ENCODE results near the gene PSMF1. TPM values are rescaled to one million over a fixed set of nuclear protein-coding genes. Genes with fewer than 3 reads are reported as not detected.

The PSMF1 gene
- total and polyA plus RNA-seq, 2 of the 13 experiments (the other 11 are each of a cell fraction or from before 2014, with no cell fraction given), result 82.5 to 86.0 TPM

- ChIA-PET CTCF (ENCODE audit: low intra/inter-chr PET ratio, low total read pairs) (no interaction called here), POLR2A (no interaction called here)
Observed at GRCh38 chr20:1163105-1163504, 44.7 kb downstream of the PSMF1 start.

More at GRCh38 chr20:1163105-1163504, 44.7 kb downstream of the PSMF1 start:
- Histone ChIP-seq H3K36me3 (replicated peaks in 1 of 2; ENCODE audit: control insufficient read depth in 1 of 2, insufficient read depth in 2 of 2, low read length in 2 of 2) (peaks cover 66 to 87% of the 10 kb centered on the region in 2 experiments), H3K4me3 (replicated peaks in 1 of 3; ENCODE audit: insufficient read depth in 1 of 3, low read depth in 2 of 3, low read length in 3 of 3) (no peak overlapping the region), H2AFZ (ENCODE audit: low read length) (no peak overlapping the region), H4K20me1 (ENCODE audit: insufficient read depth, low read length) (no peaks in the 10 kb centered on the region; the same call in 1 of the 2 replicates), H3K4me1 (ENCODE audit: insufficient read depth, low read length) (peaks cover 16% of the 10 kb centered on the region), H3K9me3 (ENCODE audit: low read length) (no peaks in the 10 kb centered on the region), H3K79me2 (ENCODE audit: insufficient read depth, low read length) (no peaks in the 10 kb centered on the region), H3K27ac (ENCODE audit: extremely low read length, insufficient read depth, low read length) (no peak overlapping the region), H3K9ac (ENCODE audit: insufficient read depth, low read depth, low read length) (no peak overlapping the region), H3K4me2 (ENCODE audit: low read depth, low read length) (no peak overlapping the region), H3K27me3 (ENCODE audit: control insufficient read depth in 1 of 2, insufficient read depth in 2 of 2, low read length in 2 of 2) (no peaks in the 10 kb centered on the region)
- no peak for ATAC-seq
- no peak for TF ChIP-seq AGO1 (IDR thresholded peaks at IDR 0.05; ENCODE audit: low read depth, low read length, poor library complexity, severe bottlenecking)
- TF ChIP-seq CREBL2 (CRISPR knock-in tag; IDR thresholded peaks at IDR 0.05; ENCODE audit: borderline replicate concordance), result no peak
- TF ChIP-seq HNF4G (IDR thresholded peaks at IDR 0.05; ENCODE audit: borderline replicate concordance, low read depth, low read length), result no peak
- no peak for TF ChIP-seq HNF4G (CRISPR knock-in tag; IDR thresholded peaks at IDR 0.05; ENCODE audit: borderline replicate concordance, low read depth)
- TF ChIP-seq ZNF276 (CRISPR knock-in tag; IDR thresholded peaks at IDR 0.05; ENCODE audit: low read depth), result no peak
- no peak for TF ChIP-seq ZNF713 (CRISPR knock-in tag; IDR thresholded peaks at IDR 0.05)
- TF ChIP-seq ZSCAN12 (CRISPR knock-in tag; IDR thresholded peaks at IDR 0.05), result no peak
- TF ChIP-seq ZNF850 (CRISPR knock-in tag; conservative IDR thresholded peaks at IDR 0.05), result no peak
- no peak for TF ChIP-seq ZNF124 (CRISPR knock-in tag; IDR thresholded peaks at IDR 0.05)
- no peak for TF ChIP-seq ZBTB20 (CRISPR knock-in tag; IDR thresholded peaks at IDR 0.05; ENCODE audit: borderline replicate concordance, low read depth)
- no peak for TF ChIP-seq ZNF343 (CRISPR knock-in tag; IDR thresholded peaks at IDR 0.05)
- no peak for TF ChIP-seq ZSCAN9 (CRISPR knock-in tag; IDR thresholded peaks at IDR 0.05; ENCODE audit: borderline replicate concordance)
- TF ChIP-seq MBNL3 (CRISPR knock-in tag; conservative IDR thresholded peaks at IDR 0.05), result no peak
- no peak for TF ChIP-seq ATAD3A (CRISPR knock-in tag; IDR thresholded peaks at IDR 0.05)
- no peak for TF ChIP-seq ZNF547 (CRISPR knock-in tag; IDR thresholded peaks at IDR 0.05)
- TF ChIP-seq ZNF354B (CRISPR knock-in tag; IDR thresholded peaks at IDR 0.05), result no peak
- TF ChIP-seq ZNF775 (CRISPR knock-in tag; IDR thresholded peaks at IDR 0.05; ENCODE audit: borderline replicate concordance), result no peak
- no peak for TF ChIP-seq NR3C1 (CRISPR knock-in tag; IDR thresholded peaks at IDR 0.05)
- no peak for TF ChIP-seq HNF4A (CRISPR knock-in tag; IDR thresholded peaks at IDR 0.05)
- DNase-seq (ENCODE audit: low spot score), result no peak
- FAIRE-seq, result no peak
- 97% methylated on average over 6 of the region's 6 CpGs for WGBS (ENCODE audit: low lambda C conversion rate)
- no TSS peak for BruUV-seq (replicated peaks)
- intact Hi-C loops (cut with micrococcal nuclease; ENCODE audit: unreplicated experiment), result no loop called here
- in situ Hi-C loops (cut with HindIII; ENCODE audit: extremely low pct_ligation_motif_present, low pct_unique_long_range_greater_than_20kb), result no loop called here
